Spleen (tissue), 13 donors: ENCODE measurements around the gene BZW1. TPM values are rescaled to one million over a fixed set of nuclear protein-coding genes. Genes with fewer than 3 reads are reported as not detected.

ENCODE experiments used
- DNase-seq: peaks from one replicate; pipeline ENCODE4 v3.0.0-alpha.2; 2020
- H3K27ac ChIP-seq, 8 donors: fragments of 200-600 bp; sonication (generic) in 7 of 8; 1 replicate in 4 of 8; 2 replicates in 4 of 8; pipeline versions ENCODE4 v1.5.0 to v1.8.0; 2016 to 2021; ENCODE audit warnings: inconsistent platforms in 4 of 8, mild to moderate bottlenecking in 4 of 8, moderate library complexity in 1 of 8
- H3K27me3 ChIP-seq, 7 donors: fragments of 200-600 bp; sonication (generic) in 6 of 7; replicated peaks in 1 of 7; 1 replicate in 4 of 7; 2 replicates in 3 of 7; pipeline versions ENCODE4 v1.5.0 to v1.8.0; 2016 to 2021; ENCODE audit warnings: inconsistent platforms in 3 of 7, mild to moderate bottlenecking in 1 of 7
- H3K36me3 ChIP-seq, 6 donors: fragments of 200-600 bp; sonication (generic) in 5 of 6; 1 replicate in 4 of 6; 2 replicates in 2 of 6; pipeline versions ENCODE4 v1.5.0 to v1.8.0; 2016 to 2021; ENCODE audit warnings: inconsistent platforms in 2 of 6
- H3K4me1 ChIP-seq, 6 donors: fragments of 200-600 bp; sonication (generic) in 5 of 6; 1 replicate in 3 of 6; 2 replicates in 3 of 6; pipeline versions ENCODE4 v1.5.0 to v1.8.0; 2016 to 2021; ENCODE audit warnings: inconsistent platforms in 3 of 6
- H3K4me3 ChIP-seq, 8 donors: fragments of 200-600 bp; sonication (generic) in 7 of 8; 1 replicate in 4 of 8; 2 replicates in 4 of 8; pipeline versions ENCODE4 v1.5.0 to v1.8.0; 2016 to 2021; ENCODE audit warnings: inconsistent platforms in 4 of 8, mild to moderate bottlenecking in 4 of 8, moderate library complexity in 2 of 8
- H3K9me3 ChIP-seq, 8 donors: fragments of 200-600 bp; sonication (generic) in 7 of 8; 1 replicate in 4 of 8; 2 replicates in 4 of 8; pipeline versions ENCODE4 v1.5.0 to v1.8.0; 2016 to 2021; ENCODE audit warnings: inconsistent platforms in 4 of 8
- CTCF ChIP-seq, 11 experiments: fragments of 200-600 bp in 7 of 11; fragments of 450-650 bp in 4 of 11; sonication (generic) in 4 of 11; IDR thresholded peaks in 8 of 11; conservative IDR thresholded peaks in 3 of 11; 1 replicate in 7 of 11; 2 replicates in 4 of 11; pipeline versions ENCODE4 v1.4.0 to v1.8.0; 2016 to 2021; ENCODE audit warnings: antibody characterized with exemption in 11 of 11, inconsistent platforms in 4 of 11, mild to moderate bottlenecking in 1 of 11
- POLR2A ChIP-seq, 3 donors: fragments of 450-650 bp; IDR thresholded peaks; one replicate each; pipeline ENCODE4 v1.5.1; 2017; ENCODE audit warnings: antibody characterized with exemption in 3 of 3, mild to moderate bottlenecking in 1 of 3
- POLR2AphosphoS5 ChIP-seq, 3 donors: sonication (generic); formaldehyde crosslinking; IDR thresholded peaks; one replicate each; pipeline ENCODE4 v1.5.1; 2017; ENCODE audit warnings: antibody characterized with exemption in 3 of 3
- WGBS, 5 donors: extraction: QIAGEN DNeasy Blood & Tissue Kit in 3 of 5; methylation state at CpG; one replicate each; pipeline versions ENCODE4 v1.1.5 to v1.1.7; 2013 to 2018; 5-methylcytosine and 5-hydroxymethylcytosine counted together
- intact Hi-C: fragments of 100-400 bp; cut with DNase I; formaldehyde crosslinking; loops from one replicate; pipeline ENCODE4 v1.15.0; 2023; ENCODE audit warnings: low total_unique reads
- long read RNA-seq, 2 donors: transcript quantifications; one replicate each; lab custom pipeline, GENCODE V29; 2026
- polyA plus RNA-seq, 3 donors: library from polyadenylated mRNA; stranded (reverse); fragments of 200-250 nt; gene quantifications; one replicate each; pipeline ENCODE4 v1.2.1, GENCODE V29; 2013
- total RNA-seq, 7 donors: library from RNA; depleted of rRNA in 3 of 7; stranded (reverse); fragments of >200 nt in 3 of 7; fragmentation: NEBNext Ultra II Directional in 4 of 7; extraction: Animal tissue kit (Norgen Biotek cat#: 25700) in 4 of 7; gene quantifications; one replicate each; pipeline versions ENCODE4 v1.1.0 to v1.2.1, GENCODE V29; 2016 to 2021
- donor health status: healthy with polysubstance abuse.
- donor health status: DM: no; HTN: no; CAD: no; lungs with moderate emphysema.
- donor health status: DM: no; HTN: no; CAD: no.
- donor health status: Bipolar disorder and iron deficiency.
- donor health status: healthy.
- donor health status: DM: no; HTN: no; CAD: no.
- donor health status: DM: yes; HTN: yes; CAD: no.

Gene BZW1
- 100 to 1,000 TPM in 6 of 7 donors, 10 to 100 TPM in 1; 94.4 to 151 (median 138) TPM for total RNA-seq
- polyA plus RNA-seq = 10 to 100 TPM; 25.9 to 48.4 (median 39.9) TPM
- long read RNA-seq, donor 1, full-length matches to known transcripts = 42 of 290 reads
- long read RNA-seq, donor 1, partial matches to known transcripts = 210 of 290 reads
- long read RNA-seq, donor 1, other reads (novel, unspliced or antisense) = 38 of 290 reads
- long read RNA-seq, donor 2, full-length matches to known transcripts = 22 of 22 reads
- long read RNA-seq, donor 2, partial matches to known transcripts = 0 of 22 reads
- long read RNA-seq, donor 2, other reads (novel, unspliced or antisense) = 0 of 22 reads

- 0 to 1% (median 0%) methylated on average over 49 to 75 of the region's 75 CpGs for WGBS, 5 donors
- no peaks in the 10 kb centered on the region for H3K27me3 ChIP-seq
- intact Hi-C loops = loop anchor here (5.0 kb wide), 1 partner anchor 99 kb away; no protein-coding TSS in a partner anchor
Observed at GRCh38 chr2:200811333-200812121, at the start of gene BZW1. BZW1 (plus strand) TSS chr2:200811910; CDS start chr2:200813218, 1,308 bp downstream.

DNA sequence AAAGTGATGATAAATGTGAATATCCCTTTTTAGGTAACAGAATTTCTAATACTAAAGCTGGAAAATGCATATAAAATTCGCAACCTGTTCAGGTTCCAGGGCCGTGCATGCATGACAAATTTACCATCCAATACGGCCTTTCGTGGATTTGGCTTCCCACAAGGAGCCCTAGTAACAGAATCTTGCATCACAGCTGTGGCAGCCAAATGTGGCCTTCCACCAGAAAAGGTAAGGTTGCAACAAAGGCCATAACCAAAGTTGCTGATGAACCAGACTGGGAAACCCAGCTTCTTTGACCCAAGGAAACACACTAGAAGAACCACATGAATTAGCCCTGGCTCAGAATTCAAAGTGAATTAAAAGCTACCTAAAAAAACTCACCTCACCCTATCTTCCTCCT lies 49.6 kb upstream of the BZW1 start:
- H3K4me1 ChIP-seq = no peaks in the 10 kb centered on the region
- WGBS, 5 donors = 62 to 87% (median 80%) methylated on average over 4 of the region's 4 CpGs
- H3K27ac ChIP-seq = no peak overlapping the region
- H3K9me3 ChIP-seq = no peaks in the 10 kb centered on the region
- no peak overlapping the region for H3K4me3 ChIP-seq
- H3K36me3 ChIP-seq = no peaks in the 10 kb centered on the region
- peaks cover 0 to 4% (median 0%) of the 10 kb centered on the region in 7 donors for H3K27me3 ChIP-seq
- intact Hi-C loops = no loop called here
- DNase-seq = no peak
- TF ChIP-seq POLR2AphosphoS5 (IDR thresholded peaks at IDR 0.05) = no peak
- no peak for TF ChIP-seq CTCF (IDR thresholded peaks at IDR 0.05 in 8 of 11, conservative IDR thresholded peaks at IDR 0.05 in 3 of 11)
- TF ChIP-seq POLR2A (IDR thresholded peaks at IDR 0.05) = no peak

More at GRCh38 chr2:200811333-200812121, at the start of gene BZW1:
- no peaks in the 10 kb centered on the region for H3K9me3 ChIP-seq
- peak within 1 kb of the TSS; percentile 78 to 98 (median 95) for H3K4me3 ChIP-seq
- TF ChIP-seq POLR2A (IDR thresholded peaks at IDR 0.05) (peak; percentile 78 to 92 (median 89)), POLR2AphosphoS5 (IDR thresholded peaks at IDR 0.05) (peak; percentile 97 to 99 (median 99)), CTCF (IDR thresholded peaks at IDR 0.05 in 8 of 11, conservative IDR thresholded peaks at IDR 0.05 in 3 of 11) (peak in 1 of 11 experiments; percentile 10)
- peak within 1 kb of the TSS; percentile 99 to 100 (median 99) for H3K27ac ChIP-seq
- peaks cover 26 to 59% (median 45%) of the 10 kb centered on the region in 6 donors for H3K4me1 ChIP-seq
- peak; percentile 99 for DNase-seq
- peaks cover 0 to 34% (median 28%) of the 10 kb centered on the region in 6 donors for H3K36me3 ChIP-seq

DNA sequence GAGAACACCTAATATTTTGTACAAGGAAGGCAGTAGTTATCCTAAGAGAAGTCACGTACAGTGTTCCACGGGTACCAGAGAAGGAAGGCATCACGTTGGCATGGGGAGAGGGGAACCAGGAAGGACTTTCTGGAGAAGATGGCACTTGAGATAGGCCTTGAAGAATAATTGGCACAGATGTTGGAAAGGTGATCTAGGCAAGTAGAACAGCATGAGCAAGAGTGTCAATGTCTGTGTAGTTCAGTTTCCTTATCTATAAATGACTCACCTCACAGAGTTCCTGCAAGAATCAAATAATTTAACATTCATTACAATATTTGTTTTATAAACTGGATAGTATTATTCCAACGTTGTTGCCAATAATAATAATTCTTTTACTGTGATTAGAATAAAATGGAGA lies 48.3 kb upstream of the BZW1 start:
- H3K36me3 ChIP-seq = no peaks in the 10 kb centered on the region
- H3K27ac ChIP-seq = no peak overlapping the region
- WGBS, 5 donors = 74 to 84% (median 82%) methylated on average over 4 of the region's 4 CpGs
- no peak for DNase-seq
- intact Hi-C loops = no loop called here
- H3K4me1 ChIP-seq = no peaks in the 10 kb centered on the region
- no peak overlapping the region for H3K4me3 ChIP-seq
- no peaks in the 10 kb centered on the region for H3K27me3 ChIP-seq
- H3K9me3 ChIP-seq = no peaks in the 10 kb centered on the region
- TF ChIP-seq POLR2AphosphoS5 (IDR thresholded peaks at IDR 0.05) = no peak
- TF ChIP-seq CTCF (IDR thresholded peaks at IDR 0.05 in 8 of 11, conservative IDR thresholded peaks at IDR 0.05 in 3 of 11) = no peak
- TF ChIP-seq POLR2A (IDR thresholded peaks at IDR 0.05) = no peak
